ENCODE data around the gene PER2.
"Not testable (repeated sequence)": the region's sequence is repeated elsewhere in the genome, so short reads cannot be mapped to it uniquely, and the experiment has no call there.

The PER2 gene

DNA sequence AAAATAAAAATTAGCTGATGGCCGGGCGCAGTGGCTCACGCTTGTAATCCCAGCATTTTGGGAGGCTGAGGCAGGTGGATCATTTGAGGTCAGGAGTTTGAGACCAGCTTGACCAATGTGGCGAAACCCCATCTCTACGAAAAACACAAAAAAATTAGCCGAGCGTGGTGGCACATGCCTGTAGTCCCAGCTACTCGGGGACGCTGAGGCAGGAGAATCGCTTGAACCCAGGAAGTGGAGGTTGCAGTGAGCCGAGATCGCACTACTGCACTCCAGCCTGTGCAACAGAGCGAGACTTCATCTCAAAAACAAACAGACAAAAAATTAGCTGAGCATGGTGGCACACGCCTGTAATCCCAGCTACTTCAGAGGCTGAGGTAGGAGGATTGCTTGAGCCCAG, 22.3 kb upstream of the PER2 start:
- not testable (repeated sequence) for DNase-seq

DNA sequence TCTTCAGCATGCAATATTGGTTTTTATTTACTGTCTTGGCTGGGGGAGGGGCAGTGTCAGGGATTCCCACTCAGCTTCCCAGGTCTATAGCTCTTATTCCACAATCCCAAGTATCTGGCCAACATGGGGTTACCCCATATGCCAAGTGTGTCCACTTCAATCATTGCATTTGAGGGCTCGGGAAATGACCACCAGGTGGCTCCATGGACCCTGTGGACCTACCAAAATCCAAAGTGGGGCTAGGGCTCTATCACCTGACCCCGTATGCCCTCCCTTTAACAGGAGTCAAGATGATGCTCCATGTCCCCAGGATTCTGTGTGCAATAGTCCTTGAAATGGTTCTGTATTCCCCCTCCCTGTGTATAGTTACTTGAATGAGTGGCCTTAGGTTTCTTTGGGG, 19.8 kb upstream of the PER2 start:
- no peak for DNase-seq

DNA sequence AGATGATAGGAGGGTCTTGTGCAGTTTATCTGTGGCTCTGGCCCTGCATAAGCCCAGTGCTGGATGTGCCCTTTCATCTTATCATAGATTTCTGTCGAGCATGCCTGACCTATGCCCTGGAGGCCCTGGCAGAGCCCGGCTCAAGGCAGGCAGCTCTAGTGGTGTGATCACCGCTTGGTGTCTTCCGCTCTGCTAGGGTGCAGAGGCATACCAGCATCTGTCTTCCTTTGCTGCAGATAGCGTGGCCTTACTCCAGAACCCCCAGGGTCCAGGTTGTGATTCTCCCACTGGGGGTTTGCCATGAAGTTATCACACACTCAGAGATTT, 18.2 kb upstream of the PER2 start:
- no peak for DNase-seq

- DNase-seq: no peak
Observed at GRCh38 chr2:238305965-238306671, 17.7 kb upstream of the PER2 start.

- no peak for DNase-seq
Observed at GRCh38 chr2:238305092-238305862, 16.9 kb upstream of the PER2 start.

DNA sequence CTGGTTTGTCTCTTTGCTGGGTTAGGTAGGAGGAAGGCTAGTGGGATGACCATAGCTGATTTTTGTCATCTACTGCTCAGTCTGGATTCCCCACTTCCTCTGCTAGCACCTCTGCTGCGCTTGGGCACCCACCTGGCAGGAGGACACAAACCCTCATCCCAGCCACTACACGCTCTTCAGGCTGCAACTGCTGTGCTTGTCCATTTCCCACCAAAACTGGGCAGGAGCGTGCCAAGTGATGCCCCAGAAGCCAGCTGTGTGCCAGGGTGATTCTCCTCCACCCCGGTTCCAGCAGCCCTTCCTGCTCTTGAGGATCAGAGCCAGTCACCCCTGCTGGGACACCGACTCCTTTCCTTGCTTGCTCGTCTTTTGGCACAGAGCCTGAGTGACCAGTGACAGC, 15.7 kb upstream of the PER2 start:
- no peak for DNase-seq

DNA sequence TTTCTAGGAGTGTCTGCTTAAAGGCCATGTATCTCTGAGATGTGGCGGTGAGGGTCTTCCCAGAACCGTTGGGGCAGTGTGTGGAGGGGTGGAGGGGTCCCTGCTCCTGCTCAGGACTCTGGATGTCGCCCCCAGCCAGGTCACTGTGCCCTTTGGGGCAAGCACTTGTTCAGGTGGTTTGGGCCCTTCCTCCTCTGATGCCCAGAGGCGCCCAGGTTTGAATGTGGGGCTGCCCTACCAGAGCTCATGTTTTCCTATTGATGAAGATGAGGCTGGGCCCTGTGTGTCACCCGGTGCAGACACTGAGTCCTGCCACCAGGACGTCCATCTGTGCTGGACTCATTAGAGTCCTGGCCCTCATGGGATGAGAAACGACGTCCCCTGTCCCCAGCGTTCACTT, 14.3 kb upstream of the PER2 start:
- no peak for DNase-seq

DNA sequence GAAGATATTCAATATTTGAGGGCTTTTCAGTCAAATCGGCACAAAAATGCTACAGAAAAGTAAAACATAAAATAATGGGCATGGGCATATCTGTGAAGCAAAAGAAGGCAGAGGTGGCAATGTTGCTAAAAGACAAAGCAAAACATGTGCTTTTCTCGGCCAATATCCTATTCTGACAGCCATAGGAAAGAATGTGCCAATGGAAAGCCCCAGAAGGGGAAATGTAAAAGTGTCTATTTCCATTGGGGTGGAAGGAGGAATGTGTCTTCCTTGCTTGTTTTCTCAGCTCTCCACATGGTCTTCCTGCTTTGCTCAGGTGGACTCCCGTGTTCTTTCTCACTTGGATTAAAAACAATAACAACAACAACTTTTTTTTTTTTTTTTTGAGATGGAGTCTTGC, 13.7 kb upstream of the PER2 start:
- no peak for DNase-seq

DNA sequence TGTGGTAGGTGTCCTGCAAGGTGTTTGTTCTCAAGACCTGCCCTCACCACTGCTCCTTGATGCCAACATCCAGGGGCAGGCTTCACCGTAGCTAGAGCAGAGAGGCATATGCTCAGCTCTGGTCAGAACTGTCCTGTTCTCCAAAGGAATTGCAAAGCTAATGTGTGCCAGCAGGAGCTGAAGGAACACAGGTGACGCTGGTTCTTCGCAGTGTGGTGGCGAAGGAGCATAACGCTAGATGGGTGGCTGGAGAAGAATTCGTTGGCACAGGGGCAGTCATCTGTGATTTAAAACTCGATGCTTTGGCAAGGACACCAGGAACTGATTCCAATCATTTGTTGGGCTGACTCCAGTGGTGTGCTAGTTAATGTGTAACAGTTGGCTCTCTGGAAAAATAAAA, 11.4 kb upstream of the PER2 start:
- DNase-seq: no peak

DNA sequence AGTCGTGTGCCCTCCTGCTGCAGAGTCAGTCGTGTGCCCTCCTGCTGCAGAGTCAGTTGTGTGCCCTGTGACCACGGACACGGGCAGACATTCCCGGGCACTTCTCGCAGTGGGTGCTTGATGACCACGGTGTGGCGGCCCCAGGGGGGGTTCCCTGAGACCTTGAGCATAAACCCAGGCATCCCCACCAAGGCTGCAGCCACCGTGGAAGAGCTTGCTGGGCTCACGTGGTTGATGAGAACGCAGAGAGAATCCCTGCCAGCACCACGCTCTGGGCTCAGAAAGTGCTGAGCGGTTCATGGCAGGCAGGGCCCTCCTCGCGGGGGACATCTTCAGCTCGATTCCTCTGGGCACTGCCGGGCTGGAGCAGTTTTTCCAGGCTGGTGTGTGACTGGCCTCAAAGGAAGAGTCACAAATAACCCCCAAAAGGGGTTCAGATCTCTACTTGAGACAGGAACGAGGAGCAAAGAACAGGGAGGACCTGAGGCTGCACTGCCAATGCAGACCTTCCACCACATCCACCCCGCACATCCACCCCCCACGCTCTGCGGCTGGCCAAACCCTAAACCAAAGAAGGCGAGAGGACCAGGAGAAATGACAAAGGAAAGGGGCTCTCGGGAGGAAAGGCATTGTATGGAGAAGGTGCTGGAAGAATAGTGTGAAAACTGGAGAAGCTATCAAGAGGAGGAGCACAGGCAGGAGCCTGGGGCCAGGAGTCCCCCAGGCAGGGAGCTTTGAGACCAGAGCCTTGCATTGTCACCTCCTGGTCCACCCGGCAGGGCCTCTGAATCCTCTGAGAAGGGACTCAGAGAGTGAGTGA, 8.4 kb upstream of the PER2 start:
- DNase-seq: no peak

DNA sequence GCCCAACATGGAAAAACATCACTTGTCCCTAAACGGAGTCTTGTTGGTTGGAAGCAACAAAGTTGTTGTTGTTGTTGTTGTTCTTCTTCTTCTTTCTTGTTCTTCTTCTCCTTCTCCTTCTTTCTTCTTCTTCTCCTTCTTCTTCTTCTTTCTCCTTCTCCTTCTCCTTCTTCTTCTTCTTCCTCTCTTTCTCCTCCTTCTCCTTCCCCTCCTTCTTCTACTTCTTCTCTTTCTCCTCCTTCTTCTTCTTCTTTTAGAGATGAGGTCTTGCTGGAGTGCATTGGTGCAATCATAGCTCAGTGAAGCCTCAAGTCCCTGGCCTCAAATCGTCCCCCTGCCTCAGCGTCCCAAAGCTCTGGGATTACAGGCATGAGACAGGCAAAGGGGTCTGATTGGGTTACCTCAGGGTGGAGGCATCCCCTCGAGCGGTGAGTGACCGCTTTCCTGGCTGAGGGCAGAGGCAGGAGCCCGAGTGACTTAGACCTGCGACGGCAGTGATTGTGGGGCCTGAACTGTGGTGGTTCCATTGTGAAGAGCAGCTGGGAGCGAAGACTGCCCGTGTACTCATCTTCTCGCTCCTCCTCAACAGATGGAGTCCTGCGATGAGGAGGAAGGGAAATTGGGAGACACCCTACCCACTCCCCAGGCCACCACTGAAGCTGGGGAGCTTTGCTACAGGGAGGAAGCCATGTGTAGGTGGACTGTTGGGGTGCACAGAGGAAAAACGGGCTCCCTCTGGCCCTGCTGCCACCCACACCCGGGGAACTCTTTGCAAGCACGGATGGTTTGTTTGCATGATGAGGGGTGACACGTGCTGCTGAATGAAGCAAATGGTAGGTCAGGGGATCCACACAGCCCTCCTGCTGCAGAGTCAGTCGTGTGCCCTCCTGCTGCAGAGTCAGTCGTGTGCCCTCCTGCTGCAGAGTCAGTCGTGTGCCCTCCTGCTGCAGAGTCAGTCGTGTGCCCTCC, 7.0 kb upstream of the PER2 start:
- DNase-seq: no peak

GRCh38 chr2:238294393-238295143, 6.2 kb upstream of the PER2 start:
- no peak for DNase-seq

GRCh38 chr2:238294046-238294392, 5.6 kb upstream of the PER2 start:
- no peak for DNase-seq

- no peak for DNase-seq
Observed at GRCh38 chr2:238291550-238292281, 3.3 kb upstream of the PER2 start.

DNA sequence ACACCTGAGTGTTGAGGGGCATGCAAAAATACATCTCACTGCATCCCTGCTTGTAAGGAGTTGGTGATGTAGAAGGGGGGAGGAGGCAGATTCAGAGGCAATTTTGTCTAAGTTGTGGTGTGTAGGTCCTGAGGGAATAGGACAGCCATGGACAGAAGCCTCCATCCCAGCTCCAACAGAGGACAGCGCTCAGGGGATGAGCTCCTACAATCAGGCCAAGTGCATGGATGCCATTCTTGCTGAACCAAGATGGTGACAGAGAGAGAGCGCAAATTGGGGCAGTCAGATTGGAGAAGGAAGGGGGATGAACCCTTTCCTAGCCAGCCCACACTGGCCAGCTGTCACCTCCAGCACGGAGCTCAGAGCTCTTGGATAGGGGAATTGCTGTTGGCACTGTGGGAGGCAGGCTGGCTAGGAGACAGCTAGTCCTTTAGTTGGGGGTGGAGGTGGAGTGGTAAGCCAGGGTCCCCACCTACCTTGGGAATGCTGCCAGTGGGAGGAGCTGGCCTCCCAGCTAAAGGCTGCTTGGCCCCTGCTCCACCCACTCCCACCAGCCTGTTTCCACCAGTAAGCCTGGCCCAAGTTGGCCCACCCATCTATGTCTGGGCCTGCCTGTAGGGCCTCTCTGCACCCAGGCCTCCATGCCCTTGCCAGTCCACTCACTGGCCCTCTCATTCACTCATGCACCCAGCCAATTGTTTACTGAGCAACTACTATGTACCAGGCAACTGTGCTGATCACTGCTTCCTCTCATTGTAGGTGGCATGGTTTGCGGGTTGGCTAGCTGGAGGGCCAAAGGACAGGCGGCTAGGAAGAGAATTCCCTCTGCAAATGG, 2.5 kb upstream of the PER2 start:
- no peak for DNase-seq

DNA sequence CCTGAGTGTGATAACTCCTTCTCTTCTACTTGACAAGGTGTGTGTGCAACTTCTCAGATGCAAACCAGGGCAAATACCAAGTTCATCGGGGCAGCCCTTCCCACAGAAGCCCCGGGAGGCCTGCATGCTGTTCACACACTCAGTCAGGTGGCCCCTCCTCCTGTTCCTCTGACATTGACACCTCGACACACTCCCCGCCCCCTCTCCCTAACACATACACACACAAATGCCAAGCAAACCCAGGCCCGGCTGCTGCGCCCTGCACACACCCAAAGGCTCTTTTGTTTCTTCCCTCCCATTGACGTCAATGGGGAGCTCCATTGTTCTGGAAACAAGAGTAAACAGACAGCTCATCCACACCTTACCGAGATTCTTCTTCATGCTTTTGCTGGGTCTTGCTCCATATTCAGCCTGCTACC, 1.7 kb upstream of the PER2 start:
- DNase-seq: no peak

GRCh38 chr2:238289574-238289973, 1.2 kb upstream of the PER2 start:
- DNase-seq: no peak

- peak; percentile 76 for DNase-seq
Observed at GRCh38 chr2:238288650-238289573, 502 bp upstream of the PER2 start.

All from NCI-H524 treated with DMSO at 0.1 percent for 48 hours (cell line).